RWPE1 (cell line): ENCODE results near the gene KCNJ15.

ENCODE experiments used
- CTCF ChIA-PET: fragments of 350-600 bp; sonication (Branson Sonifier 250); formaldehyde crosslinking; extraction: SDS; loops from one replicate; lab custom pipeline; 2021; lab: Yijun Ruan, JAX
- POLR2A ChIA-PET: fragments of 400-600 bp; formaldehyde crosslinking; extraction: SDS; loops from one replicate; lab custom pipeline; 2020; ENCODE audit warnings: antibody characterized with exemption; ENCODE audit not compliant: low non-redundant PET; lab: Yijun Ruan, JAX
- DNase-seq: peaks from one replicate; pipeline ENCODE4 v3.0.0; 2012; ENCODE audit warnings: low spot score
- H3K27ac ChIP-seq: fragments of 450-650 bp; 2 replicates; pipeline ENCODE4 v1.5.1; 2017
- CTCF ChIP-seq: fragments of 450-650 bp; conservative IDR thresholded peaks from 2 replicates; pipeline ENCODE4 v1.5.1; 2017; ENCODE audit warnings: low read depth, mild to moderate bottlenecking

KCNJ15 gene

GRCh38 chr21:38312822-38313221 lies 56.0 kb downstream of the KCNJ15 start:
- ChIA-PET CTCF (no interaction called here), POLR2A (no interaction called here)
- no peak overlapping the region for H3K27ac ChIP-seq
- no peak for TF ChIP-seq CTCF
- DNase-seq, result no peak

GRCh38 chr21:38314558-38314957 lies 57.8 kb downstream of the KCNJ15 start:
- no peak for TF ChIP-seq CTCF
- DNase-seq, result no peak
- ChIA-PET POLR2A (no interaction called here), CTCF (no interaction called here)
- H3K27ac ChIP-seq, result no peak overlapping the region

GRCh38 chr21:38315122-38315521 lies 58.3 kb downstream of the KCNJ15 start:
- ChIA-PET CTCF (interaction anchor here (0.6 kb wide), 1 partner anchor 37 kb away, joined by 4 read pairs; no protein-coding TSS in a partner anchor), POLR2A (no interaction called here)
- no peak for TF ChIP-seq CTCF
- no peak for DNase-seq
- H3K27ac ChIP-seq, result no peak overlapping the region

- POLR2A ChIA-PET, result no interaction called here
- no peak for DNase-seq
- CTCF ChIA-PET, result no interaction called here
- no peak for TF ChIP-seq CTCF
- no peak overlapping the region for H3K27ac ChIP-seq
Measured at GRCh38 chr21:38319781-38320180, 63.0 kb downstream of the KCNJ15 start.

- ChIA-PET CTCF (interaction anchor here (0.7 kb wide), 1 partner anchor 279 kb away, joined by 3 read pairs; no protein-coding TSS in a partner anchor), POLR2A (no interaction called here)
- H3K27ac ChIP-seq, result no peak overlapping the region
- DNase-seq, result no peak
- no peak for TF ChIP-seq CTCF
Measured at GRCh38 chr21:38321568-38321967, 64.8 kb downstream of the KCNJ15 start.

- ChIA-PET CTCF (no interaction called here), POLR2A (no interaction called here)
- H3K27ac ChIP-seq, result peak overlapping the region; percentile 54; the same call in 1 of the 2 replicates
- DNase-seq, result no peak
- no peak for TF ChIP-seq CTCF
Measured at GRCh38 chr21:38322311-38322950, 65.6 kb downstream of the KCNJ15 start.
